Gastroesophageal sphincter (tissue), 3 donors: Measurements from ENCODE around the gene MYO18B.

Experiments used
- POLR2A ChIP-seq, 2 donors: fragments of 450-650 bp; IDR thresholded peaks; one replicate each; pipeline ENCODE4 v1.6.1; 2017; ENCODE audit warnings: antibody characterized with exemption in 2 of 2, mild to moderate bottlenecking in 2 of 2, moderate library complexity in 1 of 2
- POLR2AphosphoS5 ChIP-seq: sonication (generic); formaldehyde crosslinking; IDR thresholded peaks from one replicate; pipeline ENCODE4 v1.6.1; 2017; ENCODE audit warnings: antibody characterized with exemption
- TF ChIP-seq, protein P1 (sequence below), 4 experiments: fragments of 200-600 bp in 2 of 4; fragments of 450-650 bp in 2 of 4; sonication (generic) in 1 of 4; IDR thresholded peaks; one replicate each; pipeline ENCODE4 v1.5.1; 2017 to 2019; ENCODE audit warnings: antibody characterized with exemption in 4 of 4, mild to moderate bottlenecking in 2 of 4, moderate library complexity in 2 of 4

- TF ChIP-seq, protein P1, sequence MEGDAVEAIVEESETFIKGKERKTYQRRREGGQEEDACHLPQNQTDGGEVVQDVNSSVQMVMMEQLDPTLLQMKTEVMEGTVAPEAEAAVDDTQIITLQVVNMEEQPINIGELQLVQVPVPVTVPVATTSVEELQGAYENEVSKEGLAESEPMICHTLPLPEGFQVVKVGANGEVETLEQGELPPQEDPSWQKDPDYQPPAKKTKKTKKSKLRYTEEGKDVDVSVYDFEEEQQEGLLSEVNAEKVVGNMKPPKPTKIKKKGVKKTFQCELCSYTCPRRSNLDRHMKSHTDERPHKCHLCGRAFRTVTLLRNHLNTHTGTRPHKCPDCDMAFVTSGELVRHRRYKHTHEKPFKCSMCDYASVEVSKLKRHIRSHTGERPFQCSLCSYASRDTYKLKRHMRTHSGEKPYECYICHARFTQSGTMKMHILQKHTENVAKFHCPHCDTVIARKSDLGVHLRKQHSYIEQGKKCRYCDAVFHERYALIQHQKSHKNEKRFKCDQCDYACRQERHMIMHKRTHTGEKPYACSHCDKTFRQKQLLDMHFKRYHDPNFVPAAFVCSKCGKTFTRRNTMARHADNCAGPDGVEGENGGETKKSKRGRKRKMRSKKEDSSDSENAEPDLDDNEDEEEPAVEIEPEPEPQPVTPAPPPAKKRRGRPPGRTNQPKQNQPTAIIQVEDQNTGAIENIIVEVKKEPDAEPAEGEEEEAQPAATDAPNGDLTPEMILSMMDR (IDR thresholded peaks at IDR 0.05) = no peak
- TF ChIP-seq POLR2A (IDR thresholded peaks at IDR 0.05) (no peak), POLR2AphosphoS5 (no peak)
Measured at GRCh38 chr22:25742918-25743708, 1.1 kb downstream of the MYO18B start.
